Measurements from ENCODE around the gene VANGL1.

The VANGL1 gene

DNA sequence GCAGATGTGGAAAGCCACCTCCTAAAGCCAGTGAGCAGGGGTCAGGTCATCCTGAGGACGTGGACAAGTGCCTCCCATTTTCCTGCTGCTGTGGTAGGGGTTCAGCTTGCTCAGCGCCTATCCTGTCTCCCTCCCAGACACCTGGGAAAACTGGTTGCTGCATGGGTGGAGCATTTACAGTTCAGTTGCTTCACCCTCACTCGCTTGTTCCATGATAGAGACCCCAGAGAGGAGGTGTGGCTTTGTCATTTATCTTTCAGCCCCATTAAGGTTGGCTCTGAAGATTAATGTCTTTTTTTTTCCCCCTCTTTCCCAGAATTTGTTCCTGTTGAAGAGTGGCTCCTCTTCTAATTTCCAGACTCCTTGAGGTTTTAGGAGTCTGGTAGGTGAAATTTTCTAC, 9.2 kb downstream of the VANGL1 start:
- no peak overlapping the region for H3K4me3 ChIP-seq (ENCODE audit: low read length)
- DNase-seq (ENCODE audit: low read depth), result no peak
- no peak for TF ChIP-seq CTCF (conservative IDR thresholded peaks at IDR 0.05; ENCODE audit: low read depth, low read length)

DNA sequence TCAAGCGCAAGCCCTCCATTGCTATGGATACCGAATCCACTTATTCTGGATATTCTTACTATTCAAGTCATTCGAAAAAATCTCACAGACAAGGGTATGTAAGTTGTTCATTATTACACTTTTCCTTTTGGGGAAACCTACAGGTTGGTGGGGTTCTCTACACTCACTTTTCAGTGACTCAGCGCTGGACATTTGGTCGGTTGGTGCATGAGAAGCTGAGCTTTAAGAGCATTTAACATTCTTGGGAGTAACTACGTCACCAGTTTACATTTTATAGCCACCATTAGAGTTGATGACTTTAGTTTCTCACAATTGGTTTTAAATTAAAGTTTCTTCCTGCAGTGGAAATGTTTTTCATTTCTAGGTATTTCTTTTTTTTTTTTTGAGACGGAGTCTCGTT, 9.6 kb downstream of the VANGL1 start:
- no peak for DNase-seq (ENCODE audit: low read depth)
- no peak for TF ChIP-seq CTCF (conservative IDR thresholded peaks at IDR 0.05; ENCODE audit: low read depth, low read length)
- no peak overlapping the region for H3K4me3 ChIP-seq (ENCODE audit: low read length)

DNA sequence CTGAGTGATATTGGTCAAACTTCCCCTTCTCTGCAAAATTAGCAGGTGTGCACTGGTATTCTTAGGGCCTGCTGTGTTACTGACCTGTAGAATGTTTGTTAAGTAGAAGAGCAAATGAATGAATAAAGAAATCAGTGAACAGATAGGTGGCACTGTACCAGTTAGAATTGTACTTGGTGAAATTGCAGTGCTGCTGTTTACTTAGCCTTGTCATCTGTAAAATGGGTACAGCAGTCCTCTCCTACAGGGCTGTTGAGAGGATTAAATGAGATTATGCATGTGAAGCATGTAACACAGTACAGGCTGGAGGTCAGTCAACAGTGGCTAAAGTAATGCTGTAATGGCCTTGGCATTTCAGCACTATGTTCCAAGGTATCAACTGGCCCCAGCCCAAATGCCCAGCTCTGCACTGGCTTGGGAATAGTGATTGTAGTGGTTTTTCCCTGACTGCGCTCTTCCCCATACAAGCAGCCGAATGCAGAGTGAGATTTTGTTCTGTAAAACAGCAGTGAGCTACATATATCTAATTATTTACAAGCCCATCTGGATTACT, 10.5 kb downstream of the VANGL1 start:
- DNase-seq (ENCODE audit: low read depth), result no peak
- TF ChIP-seq CTCF (conservative IDR thresholded peaks at IDR 0.05; ENCODE audit: low read depth, low read length), result no peak
- no peak overlapping the region for H3K4me3 ChIP-seq (ENCODE audit: low read length)

- no peak for TF ChIP-seq CTCF (conservative IDR thresholded peaks at IDR 0.05; ENCODE audit: low read depth, low read length)
- DNase-seq (ENCODE audit: low read depth), result no peak
- H3K4me3 ChIP-seq (ENCODE audit: low read length), result no peak overlapping the region
Measured at GRCh38 chr1:115654125-115654524, 12.4 kb downstream of the VANGL1 start.

- no peak for TF ChIP-seq CTCF (conservative IDR thresholded peaks at IDR 0.05; ENCODE audit: low read depth, low read length)
- DNase-seq (ENCODE audit: low read depth), result no peak
- H3K4me3 ChIP-seq (ENCODE audit: low read length), result no peak overlapping the region
Measured at GRCh38 chr1:115654663-115655305, 13.0 kb downstream of the VANGL1 start.

DNA sequence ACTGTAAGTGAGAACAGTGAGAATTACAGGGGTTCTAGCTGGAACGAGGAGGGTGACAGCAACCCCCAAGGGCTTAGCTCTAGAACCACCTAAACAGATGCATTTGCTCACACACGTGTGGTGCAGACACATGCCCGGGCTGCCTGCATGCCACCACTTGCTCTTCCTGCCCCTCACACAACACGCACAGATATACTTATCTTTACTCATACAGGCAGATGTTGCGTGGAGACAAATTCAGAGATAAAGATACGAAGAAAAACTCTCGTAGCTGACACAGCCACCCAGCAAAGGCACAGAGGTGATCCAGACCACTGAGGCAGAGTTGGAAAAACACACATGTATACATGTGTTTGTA, 13.5 kb downstream of the VANGL1 start:
- no peak for TF ChIP-seq CTCF (conservative IDR thresholded peaks at IDR 0.05; ENCODE audit: low read depth, low read length)
- no peak for DNase-seq (ENCODE audit: low read depth)
- no peak overlapping the region for H3K4me3 ChIP-seq (ENCODE audit: low read length)

DNA sequence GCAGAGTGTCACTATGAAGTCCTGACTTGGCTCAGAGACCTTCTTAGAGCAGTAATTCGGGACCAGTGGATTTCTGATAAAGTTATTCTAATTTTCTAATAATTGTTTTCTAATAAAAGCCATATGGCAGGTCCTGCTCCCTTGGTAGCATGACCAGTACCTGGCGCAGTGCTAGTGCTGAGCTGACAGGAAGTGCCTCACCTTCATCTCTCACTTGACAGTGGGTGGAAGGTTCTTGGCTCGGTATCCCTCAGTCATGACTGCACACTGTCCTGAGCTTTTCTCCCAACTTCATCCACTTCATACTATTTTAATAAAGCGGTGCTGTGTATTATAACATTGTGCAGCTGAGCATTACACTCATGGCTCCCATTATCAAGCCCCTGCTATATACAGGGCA, 14.1 kb downstream of the VANGL1 start:
- H3K4me3 ChIP-seq (ENCODE audit: low read length), result no peak overlapping the region

More for the DNA sequence above, 14.1 kb downstream of the VANGL1 start:
- DNase-seq (ENCODE audit: low read depth), result no peak
- no peak for TF ChIP-seq CTCF (conservative IDR thresholded peaks at IDR 0.05; ENCODE audit: low read depth, low read length)

Data from retinal pigment epithelial cell (primary cell).